H1 (cell line): ENCODE data around the gene SCGB1C2. TPM values are rescaled to one million over a fixed set of nuclear protein-coding genes. Genes with fewer than 3 reads are reported as not detected.

Experiments used
- CTCF ChIA-PET: fragments of 300-600 bp; sonication (Branson Sonifier 250); formaldehyde crosslinking; loops from one replicate; lab custom pipeline; 2021; ENCODE audit not compliant: partially characterized antibody; lab: Charles Lee
- POLR2A ChIA-PET: fragments of 300-600 bp; sonication (Branson Sonifier 250); formaldehyde crosslinking; loops from one replicate; lab custom pipeline; 2021; ENCODE audit warnings: inconsistent platforms; ENCODE audit not compliant: partially characterized antibody; lab: Charles Lee
- DNase-seq, 2 experiments: peaks; one replicate each; pipeline versions ENCODE4 v3.0.0 to v3.0.0-alpha.2; 2010 to 2022; ENCODE audit warnings: low spot score in 2 of 2, low read depth in 1 of 2, mixed read lengths in 1 of 2
- FAIRE-seq: peaks from 2 replicates; lab custom pipeline; 2011; peaks lifted over from hg19 to GRCh38; lab: Jason Lieb, UNC
- H2AFZ ChIP-seq: 2 replicates; pipeline ENCODE4 v1.8.1; 2012; ENCODE audit warnings: low read length, inconsistent platforms
- H2AK5ac ChIP-seq: 2 replicates; pipeline ENCODE4 v1.6.1; 2013; ENCODE audit warnings: low read depth, low read length
- H2BK120ac ChIP-seq: replicated peaks from 2 replicates; pipeline ENCODE3; 2013; ENCODE audit warnings: low read depth, low read length, inconsistent platforms
- H2BK12ac ChIP-seq: 2 replicates; pipeline ENCODE4 v1.6.1; 2013; ENCODE audit warnings: low read depth, low read length
- H2BK15ac ChIP-seq: 2 replicates; pipeline ENCODE4 v1.6.1; 2013; ENCODE audit warnings: low read length
- H2BK20ac ChIP-seq: 2 replicates; pipeline ENCODE4 v1.6.1; 2013; ENCODE audit warnings: low read length
- H2BK5ac ChIP-seq: 2 replicates; pipeline ENCODE4 v1.6.1; 2013; ENCODE audit warnings: low read depth, low read length
- H3K14ac ChIP-seq: 2 replicates; pipeline ENCODE4 v1.6.1; 2013; ENCODE audit warnings: inconsistent platforms; ENCODE audit not compliant: insufficient read length
- H3K18ac ChIP-seq: 2 replicates; pipeline ENCODE4 v1.6.1; 2013; ENCODE audit warnings: low read length; ENCODE audit errors: extremely low read depth
- H3K23ac ChIP-seq: 2 replicates; pipeline ENCODE4 v1.6.1; 2013; ENCODE audit warnings: inconsistent platforms; ENCODE audit not compliant: insufficient read length
- H3K23me2 ChIP-seq: 2 replicates; pipeline ENCODE4 v1.6.1; 2013; ENCODE audit warnings: low read depth, low read length
- H3K27ac ChIP-seq: 2 replicates; pipeline ENCODE4 v1.6.1; 2011; ENCODE audit warnings: low read depth, low read length, inconsistent platforms
- H3K27me3 ChIP-seq, 4 experiments: replicated peaks in 1 of 4; 1 replicate in 1 of 4; 2 replicates in 3 of 4; pipeline versions ENCODE4 v1.6.1 to v1.8.1; 2011 to 2013; ENCODE audit warnings: low read length in 3 of 4, mild to moderate bottlenecking in 3 of 4, inconsistent platforms in 2 of 4, mixed read lengths in 2 of 4, moderate library complexity in 1 of 4; ENCODE audit not compliant: control insufficient read depth in 3 of 4, insufficient read depth in 3 of 4; ENCODE audit errors: extremely low read depth in 1 of 4
- H3K36me3 ChIP-seq, 4 experiments: 2 replicates each; pipeline versions ENCODE4 v1.6.1 to v1.8.1; 2011 to 2013; ENCODE audit warnings: mild to moderate bottlenecking in 4 of 4, low read length in 3 of 4, moderate library complexity in 2 of 4, control low read depth in 1 of 4, inconsistent platforms in 1 of 4; ENCODE audit not compliant: insufficient read depth in 4 of 4, control insufficient read depth in 2 of 4
- H3K4ac ChIP-seq: replicated peaks from 2 replicates; pipeline ENCODE3; 2013; ENCODE audit warnings: low read length, low read depth, mixed read lengths, inconsistent platforms; ENCODE audit not compliant: insufficient read length
- H3K4me1 ChIP-seq, 4 experiments: replicated peaks in 1 of 4; 1 replicate in 1 of 4; 2 replicates in 3 of 4; pipeline versions ENCODE4 v1.6.1 to v1.8.1; 2011 to 2013; ENCODE audit warnings: low read length in 3 of 4, inconsistent platforms in 2 of 4, mixed read lengths in 1 of 4; ENCODE audit not compliant: insufficient read depth in 4 of 4, control insufficient read depth in 3 of 4
- H3K4me2 ChIP-seq, 2 experiments: 2 replicates each; pipeline versions ENCODE4 v1.6.1 to v1.8.1; 2011 to 2013; ENCODE audit warnings: low read depth in 2 of 2, low read length in 2 of 2, control low read depth in 1 of 2, inconsistent platforms in 1 of 2, mild to moderate bottlenecking in 1 of 2; ENCODE audit not compliant: insufficient read depth in 1 of 2
- H3K4me3 ChIP-seq, 4 experiments: fragments of 200-600, 300-600 bp in 1 of 4; sonication (generic), shearing (Covaris generic), sonication (Bioruptor Twin) in 1 of 4; 2 replicates each; pipeline versions ENCODE4 v1.5.1 to v1.8.1; 2011 to 2016; ENCODE audit warnings: low read length in 4 of 4, low read depth in 3 of 4, control low read depth in 2 of 4, inconsistent platforms in 2 of 4, mild to moderate bottlenecking in 2 of 4, mixed read lengths in 1 of 4, moderate library complexity in 1 of 4; ENCODE audit not compliant: insufficient read depth in 2 of 4; ENCODE audit errors: extremely low read depth in 1 of 4
- H3K56ac ChIP-seq: replicated peaks from 2 replicates; pipeline ENCODE3; 2013; ENCODE audit warnings: low read depth, mild to moderate bottlenecking, mixed read lengths, low read length, inconsistent platforms; ENCODE audit not compliant: insufficient read length
- H3K79me1 ChIP-seq: 2 replicates; pipeline ENCODE4 v1.6.1; 2013; ENCODE audit warnings: low read depth, low read length, control low read depth
- H3K79me2 ChIP-seq, 2 experiments: 2 replicates each; pipeline versions ENCODE4 v1.6.1 to v1.8.1; 2012 to 2013; ENCODE audit warnings: low read length in 2 of 2, mild to moderate bottlenecking in 2 of 2, inconsistent platforms in 1 of 2; ENCODE audit not compliant: insufficient read depth in 2 of 2, control insufficient read depth in 1 of 2
- H3K9ac ChIP-seq, 4 experiments: replicated peaks in 1 of 4; 1 replicate in 1 of 4; 2 replicates in 3 of 4; pipeline versions ENCODE4 v1.6.1 to v1.8.1; 2011 to 2013; ENCODE audit warnings: low read depth in 3 of 4, low read length in 3 of 4, control low read depth in 2 of 4, mild to moderate bottlenecking in 2 of 4, moderate library complexity in 2 of 4, inconsistent platforms in 1 of 4; ENCODE audit errors: extremely low read depth in 1 of 4
- H3K9me3 ChIP-seq, 2 experiments: 2 replicates each; pipeline versions ENCODE4 v1.6.1 to v1.8.1; 2012 to 2013; ENCODE audit warnings: mild to moderate bottlenecking in 2 of 2, moderate library complexity in 2 of 2, control low read depth in 1 of 2, inconsistent platforms in 1 of 2, low read depth in 1 of 2, low read length in 1 of 2, mixed read lengths in 1 of 2; ENCODE audit not compliant: insufficient read depth in 2 of 2
- H4K20me1 ChIP-seq, 2 experiments: replicated peaks in 1 of 2; 2 replicates each; pipeline versions ENCODE3 to v1.8.1; 2011 to 2013; ENCODE audit warnings: inconsistent platforms in 2 of 2, low read length in 2 of 2, mild to moderate bottlenecking in 1 of 2; ENCODE audit not compliant: insufficient read depth in 2 of 2, control insufficient read depth in 1 of 2
- H4K5ac ChIP-seq: 2 replicates; pipeline ENCODE4 v1.6.1; 2013; ENCODE audit warnings: low read length, low read depth, mixed read lengths, inconsistent platforms; ENCODE audit not compliant: insufficient read length
- H4K8ac ChIP-seq: 2 replicates; pipeline ENCODE4 v1.8.0; 2013; ENCODE audit warnings: mild to moderate bottlenecking, moderate library complexity, low read length, inconsistent platforms; ENCODE audit not compliant: insufficient read depth; ENCODE audit errors: extremely low read depth
- H4K91ac ChIP-seq: replicated peaks from 2 replicates; pipeline ENCODE3; 2013; ENCODE audit warnings: low read length, mixed read lengths, inconsistent platforms; ENCODE audit not compliant: insufficient read length
- CHD2 ChIP-seq: IDR thresholded peaks from 2 replicates; pipeline ENCODE4 v1.6.1; 2012; ENCODE audit warnings: low read length, improper control_type of control experiment
- CTCF ChIP-seq, 3 experiments: IDR thresholded peaks; 1 replicate in 2 of 3; 2 replicates in 1 of 3; pipeline versions ENCODE4 v1.5.1 to v1.6.1; 2011; ENCODE audit warnings: low read length in 3 of 3, mild to moderate bottlenecking in 3 of 3, inconsistent platforms in 2 of 3, low read depth in 1 of 3, moderate library complexity in 1 of 3; ENCODE audit not compliant: insufficient read depth in 1 of 3; ENCODE audit errors: control extremely low read depth in 1 of 3
- PHF8 ChIP-seq: fragments of 200-600 bp; sonication (generic); conservative IDR thresholded peaks from 2 replicates; pipeline ENCODE4 v1.7.1; 2012; ENCODE audit warnings: low read depth, mild to moderate bottlenecking, inconsistent platforms, low read length, moderate library complexity
- RAD21 ChIP-seq, 2 experiments: IDR thresholded peaks in 1 of 2; conservative IDR thresholded peaks in 1 of 2; 2 replicates each; pipeline ENCODE4 v1.6.1; 2011; ENCODE audit warnings: low read depth in 2 of 2, low read length in 2 of 2, improper control_type of control experiment in 1 of 2, inconsistent platforms in 1 of 2, mild to moderate bottlenecking in 1 of 2, moderate library complexity in 1 of 2
- WGBS, 2 experiments: shearing (Covaris generic) in 1 of 2; methylation state at CpG; one replicate each; pipeline versions ENCODE4 v1.1.6 to v1.1.7; 2013 to 2015; ENCODE audit warnings: low lambda C conversion rate in 2 of 2, mixed read lengths in 2 of 2, inconsistent platforms in 1 of 2, low coverage in 1 of 2, missing lambda C conversion rate in 1 of 2; ENCODE audit not compliant: insufficient replicate concordance in 2 of 2, insufficient coverage in 1 of 2, insufficient read length in 1 of 2; ENCODE audit errors: extremely low coverage in 1 of 2, missing lambda C conversion rate in 1 of 2; 5-methylcytosine and 5-hydroxymethylcytosine counted together
- polyA plus RNA-seq, 7 experiments: library from polyadenylated mRNA; depleted of rRNA in 3 of 7; stranded (reverse) in 5 of 7; unstranded in 2 of 7; fragments of >200 nt in 5 of 7; fragments of 200-250 nt in 2 of 7; gene quantifications; 1 replicate in 5 of 7; 2 replicates in 1 of 7; 4 replicates in 1 of 7; pipeline versions ENCODE4 v1.2.1 to v1.2.3, GENCODE V29; 2011 to 2013; ENCODE audit warnings: missing spikeins in 2 of 7, mixed read lengths in 2 of 7
- total RNA-seq: library from RNA; stranded (reverse); fragmentation: NEBNext Ultra II Directional; extraction: Animal tissue kit (Norgen Biotek cat#: 25700); gene quantifications from 2 replicates; pipeline ENCODE4 v1.2.1, GENCODE V29; 2021

The SCGB1C2 gene
- total and polyA plus RNA-seq, 2 of the 8 experiments (the other 6 are each of a cell fraction or from before 2014, with no cell fraction given): not detected

DNA sequence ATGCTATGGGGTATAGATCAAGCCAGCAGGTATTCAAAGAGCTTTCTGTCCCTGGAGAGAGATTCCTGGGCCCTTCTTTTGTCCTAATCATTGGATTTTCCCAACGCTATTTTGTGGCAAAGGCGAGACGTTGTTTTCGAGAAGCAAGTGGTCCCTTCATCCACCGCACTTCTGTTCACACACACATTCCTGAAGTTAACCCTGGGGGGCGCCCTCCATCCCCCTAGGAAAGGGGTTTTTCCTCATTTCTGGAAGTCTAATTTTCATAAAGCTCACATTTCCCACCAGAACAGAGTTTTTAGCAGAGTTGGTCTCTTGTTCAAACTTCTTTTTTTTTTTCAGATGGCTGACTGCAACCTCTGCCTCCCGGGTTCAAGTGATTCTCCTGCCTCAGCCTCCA lies 11.9 kb downstream of the SCGB1C2 start:
- no peak overlapping the region for H3K4ac ChIP-seq
- no peaks in the 10 kb centered on the region for H3K36me3 ChIP-seq
- TF ChIP-seq CHD2: no peak
- TF ChIP-seq CTCF (IDR thresholded peaks at IDR 0.05; ENCODE audit: control extremely low read depth in 1 of 3, insufficient read depth in 1 of 3, low read depth in 1 of 3, low read length in 3 of 3): peak; percentile 19 to 32 (median 27); a peak in 3 of 4 replicates
- TF ChIP-seq PHF8: no peak
- peak; percentile 28 to 46; a peak in 3 of 4 replicates for TF ChIP-seq RAD21 (IDR thresholded peaks at IDR 0.05 in 1 of 2, conservative IDR thresholded peaks at IDR 0.05 in 1 of 2; ENCODE audit: low read depth in 2 of 2, low read length in 2 of 2)
- H3K18ac ChIP-seq: no peak overlapping the region
- H3K79me1 ChIP-seq: no peaks in the 10 kb centered on the region
- H2BK12ac ChIP-seq: no peak overlapping the region
- H4K5ac ChIP-seq: no peak overlapping the region
- no peaks in the 10 kb centered on the region for H4K20me1 ChIP-seq
- no peak overlapping the region for H4K8ac ChIP-seq
- WGBS, 2 experiments: 84% methylated on average over 7 of the region's 7 CpGs; no CpG with 5 or more reads in 1 of the 2 experiments
- H3K23me2 ChIP-seq: no peaks in the 10 kb centered on the region
- no peak overlapping the region for H3K4me2 ChIP-seq
- H2BK5ac ChIP-seq: no peak overlapping the region
- ChIA-PET POLR2A (no interaction called here), CTCF (interaction anchor here (0.6 to 3.8 kb wide), 21 partner anchors 9 to 1019 kb away, joined by 3 to 20 read pairs (median 4); no protein-coding TSS in a partner anchor)
- H3K4me3 ChIP-seq: no peak overlapping the region
- no peak overlapping the region for H2BK120ac ChIP-seq
- H3K23ac ChIP-seq: no peak overlapping the region
- H2BK20ac ChIP-seq: no peak overlapping the region
- DNase-seq: peak in 1 of 2 experiments; percentile 37
- no peak overlapping the region for H2AK5ac ChIP-seq
- no peak overlapping the region for H3K14ac ChIP-seq
- H4K91ac ChIP-seq: no peak overlapping the region
- no peak overlapping the region for H3K27ac ChIP-seq
- no peak overlapping the region for H2AFZ ChIP-seq
- no peaks in the 10 kb centered on the region; a peak in 1 of 4 replicates for H3K9me3 ChIP-seq
- no peaks in the 10 kb centered on the region for H3K27me3 ChIP-seq
- no peak overlapping the region for H2BK15ac ChIP-seq
- no peak overlapping the region for H3K56ac ChIP-seq
- no peak overlapping the region for H3K9ac ChIP-seq
- H3K4me1 ChIP-seq: peaks cover 0 to 2% (median 0%) of the 10 kb centered on the region in 4 experiments; a peak in 1 of 7 replicates
- H3K79me2 ChIP-seq: no peaks in the 10 kb centered on the region
- FAIRE-seq: no peak
